AG09319 (cell line): Measurements from ENCODE around the gene DUSP8.

Experiments used
- DNase-seq: peaks from one replicate; pipeline ENCODE4 v3.0.0-alpha.2; 2010; ENCODE audit warnings: low read depth; ENCODE audit errors: extremely low read depth
- CTCF ChIP-seq: IDR thresholded peaks from 2 replicates; pipeline ENCODE4 v1.5.1; 2011; ENCODE audit warnings: low read depth, mild to moderate bottlenecking, inconsistent platforms, low read length, moderate library complexity

Gene DUSP8

GRCh38 chr11:1520663-1521267, 51.3 kb downstream of the DUSP8 start:
- DNase-seq, result no peak
- TF ChIP-seq CTCF, result no peak

GRCh38 chr11:1520209-1520662, 51.8 kb downstream of the DUSP8 start:
- no peak for DNase-seq
- TF ChIP-seq CTCF, result no peak

- DNase-seq, result no peak
- no peak for TF ChIP-seq CTCF
These were observed 52.8 kb downstream of the DUSP8 start for GRCh38 chr11:1519028-1520010.

- DNase-seq, result no peak
- TF ChIP-seq CTCF, result no peak
These were observed 53.8 kb downstream of the DUSP8 start for GRCh38 chr11:1518301-1518700.

GRCh38 chr11:1517117-1518005, 54.7 kb downstream of the DUSP8 start:
- DNase-seq, result no peak
- TF ChIP-seq CTCF, result no peak

GRCh38 chr11:1516273-1517067, 55.6 kb downstream of the DUSP8 start:
- no peak; the same call in 1 of the 2 replicates for TF ChIP-seq CTCF
- no peak for DNase-seq
